NCI-H226 (cell line): Measurements from ENCODE around the gene RADIL.

ENCODE experiments used
- DNase-seq: peaks from one replicate; pipeline ENCODE4 v3.0.0-alpha.2; 2015

RADIL gene

GRCh38 chr7:4882169-4883032 lies 1.1 kb downstream of the RADIL start:
- DNase-seq = no peak

GRCh38 chr7:4880218-4880617 lies 3.3 kb downstream of the RADIL start:
- DNase-seq = no peak

GRCh38 chr7:4879396-4880081 lies 4.0 kb downstream of the RADIL start:
- no peak for DNase-seq

- DNase-seq = no peak
Measured at GRCh38 chr7:4878336-4879335, 4.9 kb downstream of the RADIL start.

- no peak for DNase-seq
Measured at GRCh38 chr7:4876586-4876985, 6.9 kb downstream of the RADIL start.

- no peak for DNase-seq
Measured at GRCh38 chr7:4875391-4875790, 8.1 kb downstream of the RADIL start.

GRCh38 chr7:4873071-4873944 lies 10.2 kb downstream of the RADIL start:
- no peak for DNase-seq

- no peak for DNase-seq
Measured at GRCh38 chr7:4871930-4872675, 11.4 kb downstream of the RADIL start.

GRCh38 chr7:4871056-4871680 lies 12.3 kb downstream of the RADIL start:
- no peak for DNase-seq

- no peak for DNase-seq
Measured at GRCh38 chr7:4868493-4868892, 15.0 kb downstream of the RADIL start.

- no peak for DNase-seq
Measured at GRCh38 chr7:4866528-4867496, 16.7 kb downstream of the RADIL start.

- DNase-seq = no peak
Measured at GRCh38 chr7:4862156-4862555, 21.4 kb downstream of the RADIL start.

- DNase-seq = no peak
Measured at GRCh38 chr7:4861673-4862072, 21.8 kb downstream of the RADIL start, which contains the start of gene PAPOLB. Gene PAPOLB (minus strand): TSS chr7:4862030. CDS start chr7:4861810, 220 bp downstream.

GRCh38 chr7:4861227-4861626 lies 22.3 kb downstream of the RADIL start:
- no peak for DNase-seq

- no peak for DNase-seq
Measured at GRCh38 chr7:4857189-4857588, 26.3 kb downstream of the RADIL start.

- no peak for DNase-seq
Measured at GRCh38 chr7:4856336-4857057, 27.0 kb downstream of the RADIL start.

- no peak for DNase-seq
Measured at GRCh38 chr7:4854916-4855315, 28.6 kb downstream of the RADIL start.
